GM18861 (cell line): ENCODE data around the gene SIL1.
"Not testable (repeated sequence)": the region's sequence is repeated elsewhere in the genome, so short reads cannot be mapped to it uniquely, and the experiment has no call there.

Experiments used
- ATAC-seq: cut with Tn5 transposase; IDR thresholded peaks from one replicate; pipeline ENCODE4 v1.9.1; 2021; ENCODE audit not compliant: unreplicated experiment

Gene SIL1

GRCh38 chr5:139205124-139205523, 7.0 kb upstream of the SIL1 start:
- no peak for ATAC-seq

- ATAC-seq, result no peak
These were observed 6.0 kb upstream of the SIL1 start for GRCh38 chr5:139204196-139204595.

GRCh38 chr5:139199321-139199720, 1.2 kb upstream of the SIL1 start:
- no peak for ATAC-seq

- no peak for ATAC-seq
These were observed 1.7 kb downstream of the SIL1 start for GRCh38 chr5:139196296-139196956.

- no peak for ATAC-seq
These were observed 3.7 kb downstream of the SIL1 start for GRCh38 chr5:139194486-139194885.

GRCh38 chr5:139193928-139194327, 4.2 kb downstream of the SIL1 start:
- ATAC-seq, result no peak

- not testable (repeated sequence) for ATAC-seq
These were observed 5.3 kb downstream of the SIL1 start for GRCh38 chr5:139192906-139193305.

- ATAC-seq, result not testable (repeated sequence)
These were observed 6.2 kb downstream of the SIL1 start for GRCh38 chr5:139191954-139192353.

- ATAC-seq, result no peak
These were observed 8.0 kb downstream of the SIL1 start for GRCh38 chr5:139190125-139190524.

GRCh38 chr5:139188558-139189270, 9.5 kb downstream of the SIL1 start:
- ATAC-seq, result no peak

GRCh38 chr5:139186752-139187326, 11.3 kb downstream of the SIL1 start:
- ATAC-seq, result no peak

GRCh38 chr5:139186261-139186660, 11.9 kb downstream of the SIL1 start:
- ATAC-seq, result no peak

GRCh38 chr5:139185589-139185988, 12.6 kb downstream of the SIL1 start:
- ATAC-seq, result no peak

GRCh38 chr5:139183502-139183901, 14.7 kb downstream of the SIL1 start:
- ATAC-seq, result no peak

GRCh38 chr5:139182528-139183296, 15.5 kb downstream of the SIL1 start:
- ATAC-seq, result no peak

GRCh38 chr5:139181835-139182452, 16.2 kb downstream of the SIL1 start:
- no peak for ATAC-seq

GRCh38 chr5:139181322-139181730, 16.8 kb downstream of the SIL1 start:
- no peak for ATAC-seq

GRCh38 chr5:139180850-139181249, 17.3 kb downstream of the SIL1 start:
- no peak for ATAC-seq

- not testable (repeated sequence) for ATAC-seq
These were observed 18.2 kb downstream of the SIL1 start for GRCh38 chr5:139179778-139180513.

- no peak for ATAC-seq
These were observed 19.2 kb downstream of the SIL1 start for GRCh38 chr5:139178935-139179334.

- no peak for ATAC-seq
These were observed 19.6 kb downstream of the SIL1 start for GRCh38 chr5:139178589-139178917.
